HCT116 (cell line): ENCODE measurements around the gene DNAJB7. TPM values are rescaled to one million over a fixed set of nuclear protein-coding genes. Genes with fewer than 3 reads are reported as not detected.

ENCODE experiments used
- ATAC-seq: fragments of 200-7000 bp; cut with Tn5 transposase; 2 replicates; pipeline ENCODE4 v1.9.1; 2020; ENCODE audit warnings: mild to moderate bottlenecking, moderate library complexity
- BruUV-seq: library from RNA; stranded (reverse); fragments of 400-500 nt; replicated peaks from 2 replicates; lab custom pipeline; 2021; lab: Mats Ljungman, UMichigan
- CTCF ChIA-PET: fragments of 300-600 bp; sonication (Branson Sonifier 250); formaldehyde crosslinking; loops from one replicate; lab custom pipeline; 2021; ENCODE audit warnings: antibody characterized with exemption; lab: Charles Lee
- POLR2A ChIA-PET: fragments of 300-600, 350-600 bp; sonication (Branson Sonifier 250); formaldehyde crosslinking; loops from one replicate; lab custom pipeline; 2021; ENCODE audit warnings: antibody characterized with exemption; lab: Charles Lee
- RAD21 ChIA-PET, 2 experiments: fragments of 300-600 bp; sonication (Branson Sonifier 250); formaldehyde crosslinking; loops; one replicate each; lab custom pipeline; 2023; ENCODE audit warnings: low total read pairs in 2 of 2; ENCODE audit not compliant: uncharacterized antibody in 2 of 2, unreplicated experiment in 2 of 2, low non-redundant PET in 1 of 2; lab: Charles Lee
- DNase-seq: peaks from one replicate; pipeline ENCODE4 v3.0.0-alpha.2; 2010; ENCODE audit warnings: low read depth, low spot score
- H2AFZ ChIP-seq: fragments of 200-600 bp; shearing (Covaris generic), sonication (generic); 2 replicates; pipeline ENCODE4 v1.6.1; 2017; ENCODE audit warnings: low read depth, mixed run types, mixed read lengths, antibody characterized with exemption, low read length; ENCODE audit not compliant: poor library complexity, severe bottlenecking
- H3K27ac ChIP-seq: 2 replicates; pipeline ENCODE4 v1.5.1; 2012; ENCODE audit warnings: low read depth, low read length
- H3K27me3 ChIP-seq: fragments of 200-600 bp; sonication (generic); 2 replicates; pipeline ENCODE4 v1.6.1; 2016; ENCODE audit warnings: mixed run types, low read length, mixed read lengths; ENCODE audit not compliant: insufficient read depth
- H3K36me3 ChIP-seq, 2 experiments: fragments of 200-500 bp in 1 of 2; fragments of 200-600 bp in 1 of 2; sonication (Bioruptor generic) in 1 of 2; sonication (generic) in 1 of 2; 2 replicates each; pipeline versions ENCODE4 v1.5.1 to v1.6.1; 2014 to 2016; ENCODE audit warnings: low read length in 2 of 2, inconsistent platforms in 1 of 2, mixed read lengths in 1 of 2, mixed run types in 1 of 2; ENCODE audit not compliant: insufficient read depth in 2 of 2, control insufficient read depth in 1 of 2
- H3K4me1 ChIP-seq, 2 experiments: fragments of 200-600 bp in 1 of 2; sonication (generic) in 1 of 2; 2 replicates each; pipeline versions ENCODE4 v1.5.1 to v1.6.1; 2012 to 2017; ENCODE audit warnings: low read length in 2 of 2, inconsistent platforms in 1 of 2, mild to moderate bottlenecking in 1 of 2, mixed read lengths in 1 of 2, mixed run types in 1 of 2, moderate library complexity in 1 of 2; ENCODE audit not compliant: insufficient read depth in 2 of 2, control insufficient read depth in 1 of 2
- H3K4me2 ChIP-seq: fragments of 200-600 bp; sonication (generic); 2 replicates; pipeline ENCODE4 v1.6.1; 2017; ENCODE audit warnings: mixed run types, low read length, mixed read lengths
- H3K4me3 ChIP-seq, 2 experiments: fragments of 200-600 bp in 1 of 2; sonication (generic) in 1 of 2; replicated peaks in 1 of 2; 2 replicates each; pipeline ENCODE4 v1.5.1; 2011 to 2016; ENCODE audit warnings: low read length in 2 of 2, control low read depth in 1 of 2, low read depth in 1 of 2, mild to moderate bottlenecking in 1 of 2, mixed read lengths in 1 of 2, mixed run types in 1 of 2
- H3K79me2 ChIP-seq: fragments of 200-600 bp; sonication (generic); 2 replicates; pipeline ENCODE4 v1.6.1; 2017; ENCODE audit warnings: mild to moderate bottlenecking, mixed run types, low read length, moderate library complexity, mixed read lengths; ENCODE audit not compliant: insufficient read depth
- H3K9ac ChIP-seq: fragments of 200-600 bp; sonication (generic); 2 replicates; pipeline ENCODE4 v1.6.1; 2016; ENCODE audit warnings: low read length, mixed read lengths
- H3K9me2 ChIP-seq: fragments of 200-600 bp; sonication (generic), shearing (Covaris generic); 2 replicates; pipeline ENCODE4 v1.6.1; 2017; ENCODE audit warnings: mixed run types, mild to moderate bottlenecking, moderate library complexity; ENCODE audit not compliant: insufficient read depth
- H3K9me3 ChIP-seq, 2 experiments: fragments of 200-500 bp in 1 of 2; fragments of 200-600 bp in 1 of 2; sonication (Bioruptor generic) in 1 of 2; sonication (generic) in 1 of 2; 2 replicates each; pipeline ENCODE4 v1.6.1; 2014 to 2017; ENCODE audit warnings: low read length in 2 of 2, mixed read lengths in 2 of 2, inconsistent platforms in 1 of 2, low read depth in 1 of 2, mild to moderate bottlenecking in 1 of 2, mixed run types in 1 of 2, moderate library complexity in 1 of 2; ENCODE audit not compliant: control insufficient read depth in 1 of 2, insufficient read depth in 1 of 2
- H4K20me1 ChIP-seq: fragments of 200-600 bp; sonication (generic), shearing (Covaris generic); 2 replicates; pipeline ENCODE4 v1.6.1; 2017; ENCODE audit warnings: mixed run types, mild to moderate bottlenecking, moderate library complexity; ENCODE audit not compliant: insufficient read depth
- CBX3 ChIP-seq: IDR thresholded peaks from 2 replicates; pipeline ENCODE4 v1.6.1; 2012; ENCODE audit warnings: low read depth
- EGR1 ChIP-seq: IDR thresholded peaks from 2 replicates; pipeline ENCODE4 v1.6.1; 2012; ENCODE audit warnings: low read depth
- ELF1 ChIP-seq: IDR thresholded peaks from 2 replicates; pipeline ENCODE4 v1.6.1; 2012; ENCODE audit warnings: low read depth, borderline replicate concordance
- EZH2 ChIP-seq: fragments of 200-600 bp; sonication (generic); IDR thresholded peaks from 2 replicates; pipeline ENCODE4 v1.6.1; 2017; ENCODE audit warnings: antibody characterized with exemption, mixed run types
- EZH2phosphoT487 ChIP-seq: fragments of 200-600 bp; IDR thresholded peaks from 2 replicates; pipeline ENCODE4 v1.6.1; 2018; ENCODE audit warnings: antibody characterized with exemption, borderline replicate concordance
- FOSL1 ChIP-seq: IDR thresholded peaks from 2 replicates; pipeline ENCODE4 v1.6.1; 2012; ENCODE audit warnings: low read depth
- MAX ChIP-seq: IDR thresholded peaks from 2 replicates; pipeline ENCODE4 v1.6.1; 2012
- ZBTB33 ChIP-seq: IDR thresholded peaks from 2 replicates; pipeline ENCODE4 v1.6.1; 2011; ENCODE audit warnings: mild to moderate bottlenecking, low read length, moderate library complexity; ENCODE audit not compliant: insufficient replicate concordance; ENCODE audit errors: extremely low read depth
- intact Hi-C: fragments of 100-400 bp; cut with micrococcal nuclease; formaldehyde crosslinking; loops from 2 replicates; pipeline ENCODE4 v1.10.0; 2022
- total RNA-seq: library from RNA; stranded (reverse); gene quantifications from one replicate; pipeline ENCODE4 v1.2.1, GENCODE V29; 2021; ENCODE audit not compliant: unreplicated experiment

DNAJB7 gene
- total RNA-seq, 1 experiment from 2014 or later = not detected

- Histone ChIP-seq H3K27me3 (no peaks in the 10 kb centered on the region), H3K4me2 (no peak overlapping the region), H2AFZ (no peak overlapping the region), H3K9me2 (no peaks in the 10 kb centered on the region), H3K79me2 (peaks cover 100% of the 10 kb centered on the region), H3K4me3 (no peak overlapping the region), H3K36me3 (peaks cover 55 to 62% of the 10 kb centered on the region in 2 experiments), H3K9me3 (no peaks in the 10 kb centered on the region), H3K27ac (no peak overlapping the region), H4K20me1 (peaks cover 18% of the 10 kb centered on the region; the same call in 1 of the 2 replicates), H3K9ac (no peak overlapping the region), H3K4me1 (no peaks in the 10 kb centered on the region)
- no TSS peak for BruUV-seq
- DNase-seq = no peak
- ChIA-PET CTCF (no interaction called here), POLR2A (no interaction called here), RAD21 (no interaction called here)
- TF ChIP-seq ELF1 = no peak
- no peak for TF ChIP-seq CBX3
- no peak for TF ChIP-seq EGR1
- intact Hi-C loops = no loop called here
- no peak for ATAC-seq
Measured at GRCh38 chr22:40844951-40845350, 17.0 kb downstream of the DNAJB7 start.

- ChIA-PET RAD21 (no interaction called here), POLR2A (no interaction called here), CTCF (interaction anchor here (0.6 kb wide), 1 partner anchor 153 kb away, joined by 3 read pairs; no protein-coding TSS in a partner anchor)
- H3K9me3 ChIP-seq = no peaks in the 10 kb centered on the region
- TF ChIP-seq MAX = no peak
- no peak for TF ChIP-seq ZBTB33
- no peak for TF ChIP-seq FOSL1
- TF ChIP-seq EZH2phosphoT487 = no peak
- no peak for TF ChIP-seq EZH2
- intact Hi-C loops = no loop called here
- H3K9me2 ChIP-seq = no peaks in the 10 kb centered on the region
- H3K27me3 ChIP-seq = no peaks in the 10 kb centered on the region
- no peak overlapping the region for H3K27ac ChIP-seq
- H3K4me3 ChIP-seq = no peak overlapping the region
- no peak for ATAC-seq
- no peak overlapping the region for H2AFZ ChIP-seq
- peaks cover 97% of the 10 kb centered on the region for H3K79me2 ChIP-seq
- peaks cover 10% of the 10 kb centered on the region; the same call in 1 of the 2 replicates for H4K20me1 ChIP-seq
- no peak for DNase-seq
- H3K36me3 ChIP-seq = peaks cover 54 to 73% of the 10 kb centered on the region in 2 experiments
- no TSS peak for BruUV-seq
- H3K4me1 ChIP-seq = no peaks in the 10 kb centered on the region
- H3K9ac ChIP-seq = no peak overlapping the region
- no peak overlapping the region for H3K4me2 ChIP-seq
Measured at GRCh38 chr22:40838486-40838885, 23.4 kb downstream of the DNAJB7 start.
